HepG2 (cell line): ENCODE data around the gene PPP1R13L. TPM values are rescaled to one million over a fixed set of nuclear protein-coding genes. Genes with fewer than 3 reads are reported as not detected.

Source experiments
- ARHGAP35 ChIP-seq: sonication (generic); formaldehyde crosslinking; IDR thresholded peaks from 2 replicates; pipeline ENCODE4 v1.9.0; 2022; ENCODE audit warnings: mild to moderate bottlenecking, inconsistent platforms, moderate library complexity, missing genetic modification reagents, borderline replicate concordance
- CCDC6 ChIP-seq: sonication (generic); formaldehyde crosslinking; IDR thresholded peaks from 2 replicates; pipeline ENCODE4 v1.8.1; 2022; ENCODE audit warnings: mild to moderate bottlenecking, missing genetic modification reagents, moderate library complexity
- GABPB1 ChIP-seq: IDR thresholded peaks from 2 replicates; pipeline ENCODE4 v1.6.1; 2016; ENCODE audit warnings: mild to moderate bottlenecking, missing genetic modification reagents, moderate library complexity, missing compliant biosample characterization
- RNF2 ChIP-seq: fragments of 450-650 bp; conservative IDR thresholded peaks from 2 replicates; pipeline ENCODE4 v1.6.1; 2016; ENCODE audit warnings: low read depth
- ZFP37 ChIP-seq: sonication (generic); formaldehyde crosslinking; IDR thresholded peaks from 2 replicates; pipeline ENCODE4 v1.4.0; 2020; ENCODE audit warnings: missing genetic modification reagents, borderline replicate concordance
- ZFP62 ChIP-seq: sonication (generic); formaldehyde crosslinking; IDR thresholded peaks from 2 replicates; pipeline ENCODE4 v1.4.0; 2020; ENCODE audit warnings: missing genetic modification reagents
- ZNF224 ChIP-seq: sonication (generic); formaldehyde crosslinking; IDR thresholded peaks from 2 replicates; pipeline ENCODE4 v1.5.0; 2020; ENCODE audit warnings: mild to moderate bottlenecking, missing genetic modification reagents
- ZNF33A ChIP-seq: sonication (generic); formaldehyde crosslinking; IDR thresholded peaks from 2 replicates; pipeline ENCODE4 v1.5.1; 2020; ENCODE audit warnings: missing genetic modification reagents, mild to moderate bottlenecking, moderate library complexity, borderline replicate concordance
- polyA plus RNA-seq, 8 experiments: library from polyadenylated mRNA; depleted of rRNA in 3 of 8; stranded (reverse) in 7 of 8; unstranded in 1 of 8; fragments of >200 nt; fragmentation: Illumina TruSeq in 4 of 8; extraction: Trizol in 4 of 8; gene quantifications; 2 replicates each; pipeline versions ENCODE4 v1.2.1 to v1.2.3, GENCODE V29; 2011 to 2016; ENCODE audit warnings: low read depth in 4 of 8, missing spikeins in 1 of 8, mixed read lengths in 1 of 8; ENCODE audit not compliant: insufficient read depth in 1 of 8
- total RNA-seq, 5 experiments: library from RNA; depleted of rRNA; stranded (reverse); fragments of >200 nt; fragmentation: Illumina TruSeq; extraction: Trizol; gene quantifications; 2 replicates each; pipeline ENCODE4 v1.2.3, GENCODE V29; 2016; ENCODE audit warnings: low read depth in 1 of 5
- TF ChIP-seq, protein P1 (sequence below): sonication (generic); formaldehyde crosslinking; IDR thresholded peaks from 2 replicates; pipeline ENCODE4 v1.5.1; 2020; ENCODE audit warnings: mild to moderate bottlenecking, missing genetic modification reagents, borderline replicate concordance
- TF ChIP-seq, protein P2 (sequence below): IDR thresholded peaks from 2 replicates; pipeline ENCODE4 v1.6.1; 2016; ENCODE audit warnings: mild to moderate bottlenecking
- TF ChIP-seq, protein P3 (sequence below): sonication (generic); formaldehyde crosslinking; IDR thresholded peaks from 2 replicates; pipeline ENCODE4 v1.5.0; 2020; ENCODE audit warnings: mild to moderate bottlenecking, missing genetic modification reagents, moderate library complexity
- TF ChIP-seq, protein P4 (sequence below): sonication (generic); formaldehyde crosslinking; IDR thresholded peaks from 2 replicates; pipeline ENCODE4 v1.4.0; 2020; ENCODE audit warnings: mild to moderate bottlenecking, missing genetic modification reagents, borderline replicate concordance
- TF ChIP-seq, protein P5 (sequence below): sonication (generic); formaldehyde crosslinking; IDR thresholded peaks from 2 replicates; pipeline ENCODE4 v1.5.0; 2020; ENCODE audit warnings: mild to moderate bottlenecking, missing genetic modification reagents

PPP1R13L gene
- total and polyA plus RNA-seq, 2 of the 13 experiments (the other 11 are each of a cell fraction or from before 2014, with no cell fraction given), result 1.3 to 6.6 TPM

DNA sequence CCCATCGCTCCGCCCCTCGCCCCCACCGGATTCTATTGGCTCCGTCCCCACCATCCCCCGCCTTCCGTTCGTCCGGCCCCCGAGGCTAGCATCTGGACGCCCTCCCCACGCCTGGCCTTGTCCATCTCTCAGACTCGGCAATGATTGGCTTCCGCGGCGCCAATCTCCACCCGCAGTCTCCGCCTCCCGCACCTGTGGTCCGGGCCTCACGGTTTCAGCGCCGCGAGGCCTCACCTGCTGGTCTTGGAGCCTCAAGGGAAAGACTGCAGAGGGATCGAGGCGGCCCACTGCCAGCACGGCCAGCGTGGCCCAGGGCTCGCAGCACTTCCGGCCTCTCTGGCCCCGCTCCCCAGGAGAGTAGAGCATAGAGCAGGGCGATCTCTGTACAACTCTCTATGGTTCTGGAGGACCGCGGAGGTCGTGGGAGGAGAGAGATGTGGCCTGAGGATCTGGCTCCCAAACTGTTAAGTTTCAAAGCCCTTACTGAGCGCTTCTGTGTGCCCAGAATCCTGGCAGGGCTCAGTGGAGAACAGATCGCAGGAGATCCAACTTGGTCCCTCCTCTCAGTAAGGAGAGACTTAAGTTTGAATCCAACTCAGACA is 18.8 kb upstream of the PPP1R13L start, which contains the start of gene ERCC1 (continued):
- TF ChIP-seq, protein P1, sequence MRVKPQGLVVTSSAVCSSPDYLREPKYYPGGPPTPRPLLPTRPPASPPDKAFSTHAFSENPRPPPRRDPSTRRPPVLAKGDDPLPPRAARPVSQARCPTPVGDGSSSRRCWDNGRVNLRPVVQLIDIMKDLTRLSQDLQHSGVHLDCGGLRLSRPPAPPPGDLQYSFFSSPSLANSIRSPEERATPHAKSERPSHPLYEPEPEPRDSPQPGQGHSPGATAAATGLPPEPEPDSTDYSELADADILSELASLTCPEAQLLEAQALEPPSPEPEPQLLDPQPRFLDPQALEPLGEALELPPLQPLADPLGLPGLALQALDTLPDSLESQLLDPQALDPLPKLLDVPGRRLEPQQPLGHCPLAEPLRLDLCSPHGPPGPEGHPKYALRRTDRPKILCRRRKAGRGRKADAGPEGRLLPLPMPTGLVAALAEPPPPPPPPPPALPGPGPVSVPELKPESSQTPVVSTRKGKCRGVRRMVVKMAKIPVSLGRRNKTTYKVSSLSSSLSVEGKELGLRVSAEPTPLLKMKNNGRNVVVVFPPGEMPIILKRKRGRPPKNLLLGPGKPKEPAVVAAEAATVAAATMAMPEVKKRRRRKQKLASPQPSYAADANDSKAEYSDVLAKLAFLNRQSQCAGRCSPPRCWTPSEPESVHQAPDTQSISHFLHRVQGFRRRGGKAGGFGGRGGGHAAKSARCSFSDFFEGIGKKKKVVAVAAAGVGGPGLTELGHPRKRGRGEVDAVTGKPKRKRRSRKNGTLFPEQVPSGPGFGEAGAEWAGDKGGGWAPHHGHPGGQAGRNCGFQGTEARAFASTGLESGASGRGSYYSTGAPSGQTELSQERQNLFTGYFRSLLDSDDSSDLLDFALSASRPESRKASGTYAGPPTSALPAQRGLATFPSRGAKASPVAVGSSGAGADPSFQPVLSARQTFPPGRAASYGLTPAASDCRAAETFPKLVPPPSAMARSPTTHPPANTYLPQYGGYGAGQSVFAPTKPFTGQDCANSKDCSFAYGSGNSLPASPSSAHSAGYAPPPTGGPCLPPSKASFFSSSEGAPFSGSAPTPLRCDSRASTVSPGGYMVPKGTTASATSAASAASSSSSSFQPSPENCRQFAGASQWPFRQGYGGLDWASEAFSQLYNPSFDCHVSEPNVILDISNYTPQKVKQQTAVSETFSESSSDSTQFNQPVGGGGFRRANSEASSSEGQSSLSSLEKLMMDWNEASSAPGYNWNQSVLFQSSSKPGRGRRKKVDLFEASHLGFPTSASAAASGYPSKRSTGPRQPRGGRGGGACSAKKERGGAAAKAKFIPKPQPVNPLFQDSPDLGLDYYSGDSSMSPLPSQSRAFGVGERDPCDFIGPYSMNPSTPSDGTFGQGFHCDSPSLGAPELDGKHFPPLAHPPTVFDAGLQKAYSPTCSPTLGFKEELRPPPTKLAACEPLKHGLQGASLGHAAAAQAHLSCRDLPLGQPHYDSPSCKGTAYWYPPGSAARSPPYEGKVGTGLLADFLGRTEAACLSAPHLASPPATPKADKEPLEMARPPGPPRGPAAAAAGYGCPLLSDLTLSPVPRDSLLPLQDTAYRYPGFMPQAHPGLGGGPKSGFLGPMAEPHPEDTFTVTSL (CRISPR knock-in tag), result 0 out of 2 replicates have a peak, but pooled peaks have one; percentile 29
- TF ChIP-seq, protein P2, sequence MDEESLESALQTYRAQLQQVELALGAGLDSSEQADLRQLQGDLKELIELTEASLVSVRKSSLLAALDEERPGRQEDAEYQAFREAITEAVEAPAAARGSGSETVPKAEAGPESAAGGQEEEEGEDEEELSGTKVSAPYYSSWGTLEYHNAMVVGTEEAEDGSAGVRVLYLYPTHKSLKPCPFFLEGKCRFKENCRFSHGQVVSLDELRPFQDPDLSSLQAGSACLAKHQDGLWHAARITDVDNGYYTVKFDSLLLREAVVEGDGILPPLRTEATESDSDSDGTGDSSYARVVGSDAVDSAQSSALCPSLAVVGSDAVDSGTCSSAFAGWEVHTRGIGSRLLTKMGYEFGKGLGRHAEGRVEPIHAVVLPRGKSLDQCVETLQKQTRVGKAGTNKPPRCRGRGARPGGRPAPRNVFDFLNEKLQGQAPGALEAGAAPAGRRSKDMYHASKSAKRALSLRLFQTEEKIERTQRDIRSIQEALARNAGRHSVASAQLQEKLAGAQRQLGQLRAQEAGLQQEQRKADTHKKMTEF (CRISPR knock-in tag), result peak; percentile 89
- TF ChIP-seq GABPB1 (CRISPR knock-in tag) (peak; percentile 97), RNF2 (0 out of 2 replicates have a peak, but pooled peaks have one; percentile 32), ZNF33A (CRISPR knock-in tag) (no peak), CCDC6 (CRISPR knock-in tag) (peak; percentile 67; the same call in 1 of the 2 replicates), ZFP37 (no peak), ZFP62 (no peak), ARHGAP35 (CRISPR knock-in tag) (peak; percentile 65), ZNF224 (CRISPR knock-in tag) (peak; percentile 37; the same call in 1 of the 2 replicates)
- TF ChIP-seq, protein P3, sequence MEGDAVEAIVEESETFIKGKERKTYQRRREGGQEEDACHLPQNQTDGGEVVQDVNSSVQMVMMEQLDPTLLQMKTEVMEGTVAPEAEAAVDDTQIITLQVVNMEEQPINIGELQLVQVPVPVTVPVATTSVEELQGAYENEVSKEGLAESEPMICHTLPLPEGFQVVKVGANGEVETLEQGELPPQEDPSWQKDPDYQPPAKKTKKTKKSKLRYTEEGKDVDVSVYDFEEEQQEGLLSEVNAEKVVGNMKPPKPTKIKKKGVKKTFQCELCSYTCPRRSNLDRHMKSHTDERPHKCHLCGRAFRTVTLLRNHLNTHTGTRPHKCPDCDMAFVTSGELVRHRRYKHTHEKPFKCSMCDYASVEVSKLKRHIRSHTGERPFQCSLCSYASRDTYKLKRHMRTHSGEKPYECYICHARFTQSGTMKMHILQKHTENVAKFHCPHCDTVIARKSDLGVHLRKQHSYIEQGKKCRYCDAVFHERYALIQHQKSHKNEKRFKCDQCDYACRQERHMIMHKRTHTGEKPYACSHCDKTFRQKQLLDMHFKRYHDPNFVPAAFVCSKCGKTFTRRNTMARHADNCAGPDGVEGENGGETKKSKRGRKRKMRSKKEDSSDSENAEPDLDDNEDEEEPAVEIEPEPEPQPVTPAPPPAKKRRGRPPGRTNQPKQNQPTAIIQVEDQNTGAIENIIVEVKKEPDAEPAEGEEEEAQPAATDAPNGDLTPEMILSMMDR (CRISPR knock-in tag), result peak; percentile 21; the same call in 1 of the 2 replicates
- TF ChIP-seq, protein P4, sequence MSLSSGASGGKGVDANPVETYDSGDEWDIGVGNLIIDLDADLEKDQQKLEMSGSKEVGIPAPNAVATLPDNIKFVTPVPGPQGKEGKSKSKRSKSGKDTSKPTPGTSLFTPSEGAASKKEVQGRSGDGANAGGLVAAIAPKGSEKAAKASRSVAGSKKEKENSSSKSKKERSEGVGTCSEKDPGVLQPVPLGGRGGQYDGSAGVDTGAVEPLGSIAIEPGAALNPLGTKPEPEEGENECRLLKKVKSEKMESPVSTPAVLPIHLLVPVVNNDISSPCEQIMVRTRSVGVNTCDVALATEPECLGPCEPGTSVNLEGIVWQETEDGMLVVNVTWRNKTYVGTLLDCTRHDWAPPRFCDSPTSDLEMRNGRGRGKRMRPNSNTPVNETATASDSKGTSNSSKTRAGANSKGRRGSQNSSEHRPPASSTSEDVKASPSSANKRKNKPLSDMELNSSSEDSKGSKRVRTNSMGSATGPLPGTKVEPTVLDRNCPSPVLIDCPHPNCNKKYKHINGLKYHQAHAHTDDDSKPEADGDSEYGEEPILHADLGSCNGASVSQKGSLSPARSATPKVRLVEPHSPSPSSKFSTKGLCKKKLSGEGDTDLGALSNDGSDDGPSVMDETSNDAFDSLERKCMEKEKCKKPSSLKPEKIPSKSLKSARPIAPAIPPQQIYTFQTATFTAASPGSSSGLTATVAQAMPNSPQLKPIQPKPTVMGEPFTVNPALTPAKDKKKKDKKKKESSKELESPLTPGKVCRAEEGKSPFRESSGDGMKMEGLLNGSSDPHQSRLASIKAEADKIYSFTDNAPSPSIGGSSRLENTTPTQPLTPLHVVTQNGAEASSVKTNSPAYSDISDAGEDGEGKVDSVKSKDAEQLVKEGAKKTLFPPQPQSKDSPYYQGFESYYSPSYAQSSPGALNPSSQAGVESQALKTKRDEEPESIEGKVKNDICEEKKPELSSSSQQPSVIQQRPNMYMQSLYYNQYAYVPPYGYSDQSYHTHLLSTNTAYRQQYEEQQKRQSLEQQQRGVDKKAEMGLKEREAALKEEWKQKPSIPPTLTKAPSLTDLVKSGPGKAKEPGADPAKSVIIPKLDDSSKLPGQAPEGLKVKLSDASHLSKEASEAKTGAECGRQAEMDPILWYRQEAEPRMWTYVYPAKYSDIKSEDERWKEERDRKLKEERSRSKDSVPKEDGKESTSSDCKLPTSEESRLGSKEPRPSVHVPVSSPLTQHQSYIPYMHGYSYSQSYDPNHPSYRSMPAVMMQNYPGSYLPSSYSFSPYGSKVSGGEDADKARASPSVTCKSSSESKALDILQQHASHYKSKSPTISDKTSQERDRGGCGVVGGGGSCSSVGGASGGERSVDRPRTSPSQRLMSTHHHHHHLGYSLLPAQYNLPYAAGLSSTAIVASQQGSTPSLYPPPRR, result no peak; the same call in 1 of the 2 replicates
- TF ChIP-seq, protein P5, sequence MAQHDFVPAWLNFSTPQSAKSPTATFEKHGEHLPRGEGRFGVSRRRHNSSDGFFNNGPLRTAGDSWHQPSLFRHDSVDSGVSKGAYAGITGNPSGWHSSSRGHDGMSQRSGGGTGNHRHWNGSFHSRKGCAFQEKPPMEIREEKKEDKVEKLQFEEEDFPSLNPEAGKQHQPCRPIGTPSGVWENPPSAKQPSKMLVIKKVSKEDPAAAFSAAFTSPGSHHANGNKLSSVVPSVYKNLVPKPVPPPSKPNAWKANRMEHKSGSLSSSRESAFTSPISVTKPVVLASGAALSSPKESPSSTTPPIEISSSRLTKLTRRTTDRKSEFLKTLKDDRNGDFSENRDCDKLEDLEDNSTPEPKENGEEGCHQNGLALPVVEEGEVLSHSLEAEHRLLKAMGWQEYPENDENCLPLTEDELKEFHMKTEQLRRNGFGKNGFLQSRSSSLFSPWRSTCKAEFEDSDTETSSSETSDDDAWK (CRISPR knock-in tag), result no peak
